Liver (tissue), 3 donors: ENCODE measurements around the gene PGGHG.

Experiments
- ATF3 ChIP-seq: IDR thresholded peaks from 2 replicates; pipeline ENCODE4 v1.6.1; 2016; ENCODE audit warnings: antibody characterized with exemption
- EGR1 ChIP-seq, 2 donors: IDR thresholded peaks; 2 replicates each; pipeline ENCODE4 v1.6.1; 2016 to 2018; ENCODE audit warnings: antibody characterized with exemption in 2 of 2, low read depth in 2 of 2
- FOXA1 ChIP-seq: IDR thresholded peaks from 2 replicates; pipeline ENCODE4 v1.6.1; 2016; ENCODE audit warnings: antibody characterized with exemption
- GABPA ChIP-seq, 2 donors: IDR thresholded peaks in 1 of 2; conservative IDR thresholded peaks in 1 of 2; 2 replicates each; pipeline ENCODE4 v1.6.1; 2016; ENCODE audit warnings: antibody characterized with exemption in 2 of 2, mild to moderate bottlenecking in 1 of 2, moderate library complexity in 1 of 2
- HNF4A ChIP-seq, 2 donors: conservative IDR thresholded peaks; 2 replicates each; pipeline ENCODE4 v1.6.1; 2016; ENCODE audit warnings: antibody characterized with exemption in 2 of 2, mild to moderate bottlenecking in 2 of 2
- HNF4G ChIP-seq: IDR thresholded peaks from 2 replicates; pipeline ENCODE4 v1.6.1; 2016; ENCODE audit warnings: antibody characterized with exemption
- JUND ChIP-seq, 2 donors: IDR thresholded peaks; 2 replicates each; pipeline ENCODE4 v1.6.1; 2016; ENCODE audit warnings: antibody characterized with exemption in 2 of 2
- MAX ChIP-seq: IDR thresholded peaks from 2 replicates; pipeline ENCODE4 v1.6.1; 2016; ENCODE audit warnings: antibody characterized with exemption
- REST ChIP-seq: IDR thresholded peaks from 2 replicates; pipeline ENCODE4 v1.6.1; 2016; ENCODE audit warnings: antibody characterized with exemption, mild to moderate bottlenecking
- RXRA ChIP-seq, 2 donors: IDR thresholded peaks; 2 replicates each; pipeline ENCODE4 v1.6.1; 2017 to 2018; ENCODE audit warnings: antibody characterized with exemption in 2 of 2, mild to moderate bottlenecking in 1 of 2
- TAF1 ChIP-seq: conservative IDR thresholded peaks from 2 replicates; pipeline ENCODE4 v1.6.1; 2016; ENCODE audit warnings: antibody characterized with exemption, mild to moderate bottlenecking
- ZBTB33 ChIP-seq: IDR thresholded peaks from 2 replicates; pipeline ENCODE4 v1.6.1; 2016; ENCODE audit warnings: antibody characterized with exemption
- TF ChIP-seq, protein P1 (sequence below): fragments of 150-350 bp; IDR thresholded peaks from 2 replicates; pipeline ENCODE4 v1.5.1; 2017; ENCODE audit warnings: improper control_type of control experiment, low read depth, low read length; ENCODE audit not compliant: missing input control
- donor health status: healthy.
- donor health status: healthy.

DNA sequence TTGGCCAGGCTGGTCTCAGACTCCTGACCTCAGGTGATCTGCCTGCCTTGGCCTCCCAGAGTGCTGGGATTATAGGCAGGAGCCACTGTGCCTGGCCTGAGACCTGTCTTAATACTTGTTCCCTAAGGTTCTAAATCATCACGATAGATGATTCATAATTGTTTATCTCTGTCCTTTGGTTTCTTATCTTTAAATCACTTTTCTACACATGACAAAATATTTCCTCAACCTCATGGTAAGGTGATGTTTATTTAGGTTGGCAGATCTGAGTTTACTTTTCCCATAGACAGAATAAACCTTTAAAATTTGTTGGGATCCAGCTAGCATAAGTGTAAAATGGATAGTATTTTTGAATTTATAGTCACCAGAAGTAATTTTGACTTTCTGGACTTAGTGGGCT lies 48.6 kb upstream of the PGGHG start:
- TF ChIP-seq, protein P1, sequence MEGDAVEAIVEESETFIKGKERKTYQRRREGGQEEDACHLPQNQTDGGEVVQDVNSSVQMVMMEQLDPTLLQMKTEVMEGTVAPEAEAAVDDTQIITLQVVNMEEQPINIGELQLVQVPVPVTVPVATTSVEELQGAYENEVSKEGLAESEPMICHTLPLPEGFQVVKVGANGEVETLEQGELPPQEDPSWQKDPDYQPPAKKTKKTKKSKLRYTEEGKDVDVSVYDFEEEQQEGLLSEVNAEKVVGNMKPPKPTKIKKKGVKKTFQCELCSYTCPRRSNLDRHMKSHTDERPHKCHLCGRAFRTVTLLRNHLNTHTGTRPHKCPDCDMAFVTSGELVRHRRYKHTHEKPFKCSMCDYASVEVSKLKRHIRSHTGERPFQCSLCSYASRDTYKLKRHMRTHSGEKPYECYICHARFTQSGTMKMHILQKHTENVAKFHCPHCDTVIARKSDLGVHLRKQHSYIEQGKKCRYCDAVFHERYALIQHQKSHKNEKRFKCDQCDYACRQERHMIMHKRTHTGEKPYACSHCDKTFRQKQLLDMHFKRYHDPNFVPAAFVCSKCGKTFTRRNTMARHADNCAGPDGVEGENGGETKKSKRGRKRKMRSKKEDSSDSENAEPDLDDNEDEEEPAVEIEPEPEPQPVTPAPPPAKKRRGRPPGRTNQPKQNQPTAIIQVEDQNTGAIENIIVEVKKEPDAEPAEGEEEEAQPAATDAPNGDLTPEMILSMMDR = no peak
- TF ChIP-seq JUND (IDR thresholded peaks at IDR 0.05) (no peak), HNF4G (no peak), TAF1 (no peak), REST (no peak), GABPA (IDR thresholded peaks at IDR 0.05 in 1 of 2, conservative IDR thresholded peaks at IDR 0.05 in 1 of 2) (no peak), MAX (no peak), HNF4A (conservative IDR thresholded peaks at IDR 0.05) (no peak), EGR1 (IDR thresholded peaks at IDR 0.05; ENCODE audit: low read depth in 2 of 2) (no peak), FOXA1 (no peak), ATF3 (no peak), RXRA (IDR thresholded peaks at IDR 0.05) (no peak), ZBTB33 (no peak)
